Activated CD8-positive, alpha-beta memory T cell treated with anti-CD3 and anti-CD28 coated beads for 4 hours (primary cell): ENCODE results near the gene RNF166.

Source experiments
- DNase-seq, 2 donors: peaks; one replicate each; pipeline ENCODE4 v3.0.0-alpha.2; 2020; ENCODE audit warnings: low read depth in 2 of 2

The RNF166 gene

GRCh38 chr16:88706965-88707826 is 988 bp upstream of the RNF166 start:
- no peak for DNase-seq

- no peak for DNase-seq
These were observed 393 bp downstream of the RNF166 start for GRCh38 chr16:88705801-88706228.

GRCh38 chr16:88705076-88705684 is 1.0 kb downstream of the RNF166 start:
- DNase-seq = no peak

GRCh38 chr16:88703486-88704309 is 2.5 kb downstream of the RNF166 start:
- peak; percentile 56 for DNase-seq

DNA sequence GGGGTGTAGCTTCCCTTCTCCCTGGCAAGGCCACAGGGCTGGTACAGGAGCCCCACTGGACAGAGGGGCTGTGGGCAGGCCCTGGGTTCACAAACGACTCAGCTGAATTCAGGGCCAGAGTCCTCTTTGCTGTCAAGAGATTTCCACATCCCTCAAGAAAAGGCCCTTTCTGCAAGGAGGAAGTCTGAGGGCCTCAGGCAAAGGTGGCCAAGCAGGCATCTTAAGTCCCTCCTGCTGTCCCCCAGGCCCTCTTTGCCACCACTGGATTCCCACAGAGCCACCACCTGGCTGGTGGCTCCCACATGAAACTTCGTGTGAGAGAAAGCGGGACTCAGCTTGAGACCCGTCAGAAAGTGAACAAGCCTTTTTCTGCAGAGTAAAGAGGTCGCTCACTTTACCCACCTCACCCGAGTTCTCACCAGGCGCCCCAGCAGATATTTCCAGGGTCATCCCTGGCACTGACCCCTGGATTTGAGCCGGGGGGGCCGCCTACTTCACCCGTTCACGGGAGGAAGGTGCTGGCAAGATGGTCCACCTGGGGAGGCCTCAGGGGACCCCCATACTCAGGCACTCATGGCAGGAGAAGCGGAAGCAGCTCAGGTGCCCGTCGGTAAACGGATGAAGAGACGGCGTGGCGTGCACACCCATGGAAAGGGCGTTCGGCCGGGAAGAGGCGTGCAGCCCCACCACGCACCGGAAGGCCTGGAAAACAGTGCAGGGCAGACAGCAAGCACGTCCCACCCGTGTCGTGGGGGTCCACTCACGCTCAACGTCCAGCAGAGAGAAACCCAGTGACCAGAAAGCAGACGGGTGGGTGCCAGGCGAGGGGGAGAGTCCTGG is 3.6 kb downstream of the RNF166 start:
- no peak for DNase-seq

DNA sequence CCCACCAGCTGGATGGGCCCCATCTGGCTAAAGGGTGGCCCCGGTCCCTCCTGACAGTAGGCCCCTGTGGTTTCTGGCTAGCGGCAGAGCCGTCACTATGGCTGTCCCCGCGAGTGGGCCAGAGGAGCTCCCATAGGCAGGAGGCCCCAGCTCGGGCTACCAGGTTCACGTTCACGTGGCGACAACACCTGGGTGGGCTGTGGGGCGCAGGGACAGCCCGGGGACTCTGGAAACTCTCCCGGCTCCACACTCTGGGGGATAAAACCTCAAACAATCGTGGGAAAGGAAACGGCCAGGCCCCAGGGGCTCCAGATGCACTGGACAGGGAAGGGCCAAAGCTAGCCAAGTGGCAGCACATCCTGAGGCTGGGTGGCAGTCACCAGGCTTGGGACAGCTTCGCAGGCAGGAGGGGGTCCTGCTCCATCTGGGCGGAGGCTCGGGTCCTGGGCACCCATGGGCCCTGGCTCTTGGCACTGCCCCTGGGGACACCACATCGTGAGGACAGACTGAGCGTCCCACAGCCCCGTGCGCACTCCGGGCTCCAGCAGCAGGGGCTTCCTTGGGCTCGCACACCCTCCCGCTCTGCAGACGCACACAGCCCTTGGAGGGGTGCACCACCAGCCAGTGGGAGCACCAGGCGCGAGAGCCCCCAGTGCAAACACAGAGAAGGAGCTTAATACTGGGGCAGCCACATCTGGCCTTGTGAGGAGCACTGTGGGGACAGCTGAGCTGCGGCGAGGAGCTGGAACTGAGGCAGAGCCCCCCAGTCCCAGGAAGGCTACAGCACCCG is 4.4 kb downstream of the RNF166 start:
- DNase-seq = no peak

GRCh38 chr16:88700636-88701482 is 5.3 kb downstream of the RNF166 start:
- peak; percentile 94 to 96 for DNase-seq

DNA sequence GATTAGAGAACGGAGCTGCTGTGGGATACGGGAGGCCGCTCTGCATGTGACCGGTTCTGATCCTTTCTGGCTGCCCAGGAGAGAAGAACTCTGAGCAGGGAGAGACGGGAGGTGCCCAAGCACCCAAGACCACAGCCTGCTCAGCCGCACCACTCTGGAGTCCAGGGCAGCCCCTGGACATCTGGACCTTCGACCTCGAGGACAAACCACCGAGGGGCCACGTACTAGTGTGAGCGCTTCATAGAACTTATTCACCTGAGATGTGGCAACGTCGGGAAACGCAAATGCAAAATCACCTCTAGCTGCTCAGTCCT is 5.9 kb downstream of the RNF166 start:
- no peak for DNase-seq

- no peak for DNase-seq
These were observed 7.0 kb downstream of the RNF166 start for GRCh38 chr16:88699180-88699579.

DNA sequence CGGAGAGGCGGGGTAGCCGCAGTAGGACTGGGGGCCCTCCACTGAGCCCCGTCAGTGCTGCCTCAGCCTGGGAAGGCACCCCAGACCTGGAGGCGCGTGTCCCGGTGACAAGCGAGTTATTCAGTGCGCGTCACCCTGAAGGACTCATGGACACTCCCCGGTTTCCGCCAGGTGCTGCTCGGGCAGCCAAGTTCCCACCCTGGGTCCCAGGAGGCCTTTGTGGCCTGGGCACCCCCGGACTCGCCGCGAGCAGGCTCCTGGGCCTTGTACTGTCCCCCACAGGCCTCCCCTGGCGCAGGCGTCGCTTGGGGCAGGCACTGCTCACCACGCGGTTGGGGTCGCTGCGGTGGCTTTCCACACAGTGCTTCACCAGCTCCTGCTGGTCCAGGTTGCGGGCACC is 7.6 kb downstream of the RNF166 start:
- no peak for DNase-seq

- no peak for DNase-seq
These were observed 8.2 kb downstream of the RNF166 start for GRCh38 chr16:88697831-88698615.

GRCh38 chr16:88697116-88697830 is 8.9 kb downstream of the RNF166 start:
- no peak for DNase-seq

GRCh38 chr16:88696441-88696840 is 9.8 kb downstream of the RNF166 start:
- DNase-seq = no peak

DNA sequence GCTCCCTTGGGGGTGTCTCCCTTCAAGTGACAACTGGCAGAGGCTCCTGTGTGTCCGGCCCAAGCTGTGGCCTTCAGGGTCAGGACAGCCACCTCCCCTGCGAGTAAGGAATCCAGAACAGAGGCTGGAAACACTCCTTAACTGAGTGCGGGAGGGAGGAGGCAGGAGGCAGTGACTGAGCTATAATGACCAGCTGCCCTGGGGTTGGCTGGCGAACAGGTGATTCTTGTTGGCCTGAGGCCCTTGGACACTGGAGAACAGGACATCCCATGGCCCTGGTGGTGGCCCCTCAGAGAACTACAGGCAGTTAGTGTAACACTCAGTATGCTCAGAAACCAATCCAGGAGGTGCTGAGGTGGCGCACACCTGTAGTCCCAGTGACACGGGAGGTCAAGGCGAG is 10.5 kb downstream of the RNF166 start:
- no peak for DNase-seq

DNA sequence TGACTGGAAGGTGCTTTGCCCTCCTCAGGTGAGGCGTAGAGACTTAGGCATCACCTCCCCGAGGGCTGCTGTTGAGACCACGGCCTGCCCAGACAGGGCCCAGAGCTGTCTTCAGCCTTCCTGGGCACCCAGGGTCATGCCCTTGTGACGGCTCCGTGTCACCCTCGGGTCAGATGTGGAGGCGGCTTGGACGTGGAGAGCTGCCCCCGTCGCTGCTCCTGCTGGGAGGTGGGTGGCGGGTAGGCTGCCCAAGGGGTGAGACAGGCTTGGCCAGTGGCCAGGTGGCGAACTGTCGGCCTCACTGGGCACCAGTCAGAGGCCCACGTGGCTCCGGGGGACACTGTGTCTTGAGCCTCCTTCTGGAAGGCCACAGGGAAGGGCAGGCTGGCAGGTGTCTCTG is 11.0 kb downstream of the RNF166 start:
- DNase-seq = no peak

GRCh38 chr16:88694221-88695087 is 11.8 kb downstream of the RNF166 start:
- no peak for DNase-seq

DNA sequence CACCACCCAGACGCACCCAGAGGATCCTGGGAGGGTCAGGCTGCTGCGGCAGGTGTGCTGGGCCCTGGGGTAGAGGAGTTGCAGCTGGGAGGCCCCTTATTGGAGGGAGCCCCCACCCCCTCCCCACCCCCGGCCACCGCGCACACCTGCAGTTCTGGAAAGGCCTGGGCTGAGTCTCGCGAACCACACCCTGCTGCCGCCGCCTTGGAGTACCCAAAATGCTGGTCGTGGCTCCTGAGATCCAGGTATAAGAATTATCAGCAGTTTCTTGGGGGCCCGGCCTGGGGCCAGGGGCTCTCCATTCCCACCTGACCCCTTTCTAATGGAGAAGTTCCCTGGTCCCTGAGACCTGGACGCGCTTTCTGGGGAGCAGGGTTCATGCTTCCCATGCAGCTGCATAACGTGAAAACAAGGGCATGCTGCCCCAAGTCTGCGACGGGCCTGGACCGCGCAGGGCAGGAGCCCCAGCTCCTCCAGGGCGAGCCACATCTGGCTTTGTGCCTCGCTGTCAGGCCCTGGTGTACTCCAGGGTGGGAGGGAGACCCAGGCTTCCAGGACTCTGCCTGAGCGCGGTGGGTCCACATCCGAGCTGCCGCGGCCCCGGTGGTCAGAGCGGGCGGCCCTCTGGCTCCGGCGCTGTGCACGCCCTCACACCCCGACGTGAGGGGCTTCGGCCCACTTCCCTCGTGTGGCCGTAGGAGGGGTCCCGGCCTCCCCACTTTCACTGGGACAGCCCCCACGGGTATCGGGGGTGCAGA is 12.6 kb downstream of the RNF166 start:
- no peak for DNase-seq
